Measurements from ENCODE around the gene ANAPC2. TPM values are rescaled to one million over a fixed set of nuclear protein-coding genes. Genes with fewer than 3 reads are reported as not detected.

Gene ANAPC2
- total RNA-seq, 1 experiment from 2014 or later = 80.9 TPM

GRCh38 chr9:137180491-137180890 is 7.9 kb downstream of the ANAPC2 start (continued):
- TF ChIP-seq ATF3 (CRISPR knock-in tag; conservative IDR thresholded peaks at IDR 0.05) (no peak), MLX (CRISPR knock-in tag; IDR thresholded peaks at IDR 0.05) (no peak)

- no peak for TF ChIP-seq AR (CRISPR knock-in tag; IDR thresholded peaks at IDR 0.05)
- ChIA-PET CTCF (interaction anchor here (1.4 kb wide), 1 partner anchor 116 kb away, joined by 3 read pairs; no protein-coding TSS in a partner anchor), POLR2A (no interaction called here)
- no peak overlapping the region for H3K4me3 Mint-ChIP-seq
- ATAC-seq (no peak), DNase-seq (ENCODE audit: low spot score) (no peak)
- no peaks in the 10 kb centered on the region for H3K4me1 Mint-ChIP-seq
- no peaks in the 10 kb centered on the region; the same call in 1 of the 2 replicates for H3K27me3 Mint-ChIP-seq (ENCODE audit: low read depth)
- no peak overlapping the region for H3K27ac Mint-ChIP-seq
- H3K36me3 Mint-ChIP-seq = peaks cover 9% of the 10 kb centered on the region
- no peaks in the 10 kb centered on the region for H3K9me3 Mint-ChIP-seq
Measured at GRCh38 chr9:137179761-137180160, 8.6 kb downstream of the ANAPC2 start.

- no peak overlapping the region for H3K27ac Mint-ChIP-seq
Measured at GRCh38 chr9:137178939-137179630, 9.3 kb downstream of the ANAPC2 start.

More at GRCh38 chr9:137178939-137179630, 9.3 kb downstream of the ANAPC2 start:
- ATAC-seq = no peak
- H3K27me3 Mint-ChIP-seq (ENCODE audit: low read depth) = no peaks in the 10 kb centered on the region; the same call in 1 of the 2 replicates
- ChIA-PET POLR2A (no interaction called here), CTCF (interaction anchor here (1.0 to 1.4 kb wide), 2 partner anchors 9 to 115 kb away, joined by 3 to 4 read pairs; partner anchors contain the start of gene LRRC26)
- no peaks in the 10 kb centered on the region for H3K4me1 Mint-ChIP-seq
- H3K4me3 Mint-ChIP-seq = no peak overlapping the region
- TF ChIP-seq ZBTB21 (CRISPR knock-in tag; IDR thresholded peaks at IDR 0.05; ENCODE audit: borderline replicate concordance) (no peak), HMGA2 (CRISPR knock-in tag; IDR thresholded peaks at IDR 0.05) (no peak), ZBTB43 (CRISPR knock-in tag; IDR thresholded peaks at IDR 0.05) (no peak), SMAD4 (CRISPR knock-in tag; IDR thresholded peaks at IDR 0.05) (no peak), EMX1 (CRISPR knock-in tag; IDR thresholded peaks at IDR 0.05) (no peak), JAZF1 (CRISPR knock-in tag; IDR thresholded peaks at IDR 0.05) (no peak), ZNF317 (CRISPR knock-in tag; IDR thresholded peaks at IDR 0.05; ENCODE audit: borderline replicate concordance, low read depth) (no peak), NR1H2 (CRISPR knock-in tag; IDR thresholded peaks at IDR 0.05) (no peak), NR2C2 (CRISPR knock-in tag; IDR thresholded peaks at IDR 0.05) (no peak), ZNF532 (CRISPR knock-in tag; IDR thresholded peaks at IDR 0.05; ENCODE audit: borderline replicate concordance) (no peak), USF1 (CRISPR knock-in tag; IDR thresholded peaks at IDR 0.05) (no peak), SMAD3 (CRISPR knock-in tag; IDR thresholded peaks at IDR 0.05; ENCODE audit: borderline replicate concordance) (no peak), TP53 (CRISPR knock-in tag; IDR thresholded peaks at IDR 0.05) (no peak), ZNF396 (CRISPR knock-in tag; IDR thresholded peaks at IDR 0.05; ENCODE audit: borderline replicate concordance) (no peak)
- peaks cover 9% of the 10 kb centered on the region for H3K36me3 Mint-ChIP-seq
- no peaks in the 10 kb centered on the region for H3K9me3 Mint-ChIP-seq
- no peak for DNase-seq (ENCODE audit: low spot score)

All from WTC11 (cell line).